Measurements from ENCODE around the gene CDHR1. TPM values are rescaled to one million over a fixed set of nuclear protein-coding genes. Genes with fewer than 3 reads are reported as not detected.

The CDHR1 gene
- total and polyA plus RNA-seq, 2 experiments from 2014 or later: 3.2 to 6.6 TPM

DNA sequence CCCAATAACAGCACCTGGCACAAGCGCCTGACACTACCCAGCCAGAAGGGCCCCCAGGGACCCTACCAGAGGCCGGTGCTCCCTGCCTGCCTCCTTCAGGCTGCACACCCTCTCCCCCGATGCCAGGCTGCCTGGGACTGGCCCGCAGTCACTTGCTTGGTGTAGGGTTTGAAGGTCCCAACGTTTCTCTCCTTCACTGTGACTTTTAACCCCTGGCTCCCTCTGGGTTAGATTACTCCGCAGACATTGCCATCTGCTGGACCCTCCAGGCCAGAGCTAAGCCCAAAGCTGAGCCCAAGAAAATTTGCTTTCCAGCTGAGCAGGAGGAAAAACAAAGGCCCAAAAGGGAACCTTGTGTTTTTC is 6.9 kb downstream of the CDHR1 start:
- H3K36me3 ChIP-seq (ENCODE audit: insufficient read depth): no peaks in the 10 kb centered on the region
- no peaks in the 10 kb centered on the region for H3F3A ChIP-seq (replicated peaks; ENCODE audit: low read depth)
- ATAC-seq (peak; percentile 61), DNase-seq (ENCODE audit: low spot score) (peak; percentile 30)
- TF ChIP-seq, protein P1, sequence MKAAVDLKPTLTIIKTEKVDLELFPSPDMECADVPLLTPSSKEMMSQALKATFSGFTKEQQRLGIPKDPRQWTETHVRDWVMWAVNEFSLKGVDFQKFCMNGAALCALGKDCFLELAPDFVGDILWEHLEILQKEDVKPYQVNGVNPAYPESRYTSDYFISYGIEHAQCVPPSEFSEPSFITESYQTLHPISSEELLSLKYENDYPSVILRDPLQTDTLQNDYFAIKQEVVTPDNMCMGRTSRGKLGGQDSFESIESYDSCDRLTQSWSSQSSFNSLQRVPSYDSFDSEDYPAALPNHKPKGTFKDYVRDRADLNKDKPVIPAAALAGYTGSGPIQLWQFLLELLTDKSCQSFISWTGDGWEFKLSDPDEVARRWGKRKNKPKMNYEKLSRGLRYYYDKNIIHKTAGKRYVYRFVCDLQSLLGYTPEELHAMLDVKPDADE (IDR thresholded peaks at IDR 0.05): no peak
- no peak for TF ChIP-seq EZH2 (IDR thresholded peaks at IDR 0.05; ENCODE audit: low read depth, unreplicated experiment)
- TF ChIP-seq, protein P2, sequence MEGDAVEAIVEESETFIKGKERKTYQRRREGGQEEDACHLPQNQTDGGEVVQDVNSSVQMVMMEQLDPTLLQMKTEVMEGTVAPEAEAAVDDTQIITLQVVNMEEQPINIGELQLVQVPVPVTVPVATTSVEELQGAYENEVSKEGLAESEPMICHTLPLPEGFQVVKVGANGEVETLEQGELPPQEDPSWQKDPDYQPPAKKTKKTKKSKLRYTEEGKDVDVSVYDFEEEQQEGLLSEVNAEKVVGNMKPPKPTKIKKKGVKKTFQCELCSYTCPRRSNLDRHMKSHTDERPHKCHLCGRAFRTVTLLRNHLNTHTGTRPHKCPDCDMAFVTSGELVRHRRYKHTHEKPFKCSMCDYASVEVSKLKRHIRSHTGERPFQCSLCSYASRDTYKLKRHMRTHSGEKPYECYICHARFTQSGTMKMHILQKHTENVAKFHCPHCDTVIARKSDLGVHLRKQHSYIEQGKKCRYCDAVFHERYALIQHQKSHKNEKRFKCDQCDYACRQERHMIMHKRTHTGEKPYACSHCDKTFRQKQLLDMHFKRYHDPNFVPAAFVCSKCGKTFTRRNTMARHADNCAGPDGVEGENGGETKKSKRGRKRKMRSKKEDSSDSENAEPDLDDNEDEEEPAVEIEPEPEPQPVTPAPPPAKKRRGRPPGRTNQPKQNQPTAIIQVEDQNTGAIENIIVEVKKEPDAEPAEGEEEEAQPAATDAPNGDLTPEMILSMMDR (conservative IDR thresholded peaks at IDR 0.05; ENCODE audit: low read depth in 2 of 2): peak; percentile 32 to 49; a peak in 3 of 4 replicates
- TF ChIP-seq, protein P3, sequence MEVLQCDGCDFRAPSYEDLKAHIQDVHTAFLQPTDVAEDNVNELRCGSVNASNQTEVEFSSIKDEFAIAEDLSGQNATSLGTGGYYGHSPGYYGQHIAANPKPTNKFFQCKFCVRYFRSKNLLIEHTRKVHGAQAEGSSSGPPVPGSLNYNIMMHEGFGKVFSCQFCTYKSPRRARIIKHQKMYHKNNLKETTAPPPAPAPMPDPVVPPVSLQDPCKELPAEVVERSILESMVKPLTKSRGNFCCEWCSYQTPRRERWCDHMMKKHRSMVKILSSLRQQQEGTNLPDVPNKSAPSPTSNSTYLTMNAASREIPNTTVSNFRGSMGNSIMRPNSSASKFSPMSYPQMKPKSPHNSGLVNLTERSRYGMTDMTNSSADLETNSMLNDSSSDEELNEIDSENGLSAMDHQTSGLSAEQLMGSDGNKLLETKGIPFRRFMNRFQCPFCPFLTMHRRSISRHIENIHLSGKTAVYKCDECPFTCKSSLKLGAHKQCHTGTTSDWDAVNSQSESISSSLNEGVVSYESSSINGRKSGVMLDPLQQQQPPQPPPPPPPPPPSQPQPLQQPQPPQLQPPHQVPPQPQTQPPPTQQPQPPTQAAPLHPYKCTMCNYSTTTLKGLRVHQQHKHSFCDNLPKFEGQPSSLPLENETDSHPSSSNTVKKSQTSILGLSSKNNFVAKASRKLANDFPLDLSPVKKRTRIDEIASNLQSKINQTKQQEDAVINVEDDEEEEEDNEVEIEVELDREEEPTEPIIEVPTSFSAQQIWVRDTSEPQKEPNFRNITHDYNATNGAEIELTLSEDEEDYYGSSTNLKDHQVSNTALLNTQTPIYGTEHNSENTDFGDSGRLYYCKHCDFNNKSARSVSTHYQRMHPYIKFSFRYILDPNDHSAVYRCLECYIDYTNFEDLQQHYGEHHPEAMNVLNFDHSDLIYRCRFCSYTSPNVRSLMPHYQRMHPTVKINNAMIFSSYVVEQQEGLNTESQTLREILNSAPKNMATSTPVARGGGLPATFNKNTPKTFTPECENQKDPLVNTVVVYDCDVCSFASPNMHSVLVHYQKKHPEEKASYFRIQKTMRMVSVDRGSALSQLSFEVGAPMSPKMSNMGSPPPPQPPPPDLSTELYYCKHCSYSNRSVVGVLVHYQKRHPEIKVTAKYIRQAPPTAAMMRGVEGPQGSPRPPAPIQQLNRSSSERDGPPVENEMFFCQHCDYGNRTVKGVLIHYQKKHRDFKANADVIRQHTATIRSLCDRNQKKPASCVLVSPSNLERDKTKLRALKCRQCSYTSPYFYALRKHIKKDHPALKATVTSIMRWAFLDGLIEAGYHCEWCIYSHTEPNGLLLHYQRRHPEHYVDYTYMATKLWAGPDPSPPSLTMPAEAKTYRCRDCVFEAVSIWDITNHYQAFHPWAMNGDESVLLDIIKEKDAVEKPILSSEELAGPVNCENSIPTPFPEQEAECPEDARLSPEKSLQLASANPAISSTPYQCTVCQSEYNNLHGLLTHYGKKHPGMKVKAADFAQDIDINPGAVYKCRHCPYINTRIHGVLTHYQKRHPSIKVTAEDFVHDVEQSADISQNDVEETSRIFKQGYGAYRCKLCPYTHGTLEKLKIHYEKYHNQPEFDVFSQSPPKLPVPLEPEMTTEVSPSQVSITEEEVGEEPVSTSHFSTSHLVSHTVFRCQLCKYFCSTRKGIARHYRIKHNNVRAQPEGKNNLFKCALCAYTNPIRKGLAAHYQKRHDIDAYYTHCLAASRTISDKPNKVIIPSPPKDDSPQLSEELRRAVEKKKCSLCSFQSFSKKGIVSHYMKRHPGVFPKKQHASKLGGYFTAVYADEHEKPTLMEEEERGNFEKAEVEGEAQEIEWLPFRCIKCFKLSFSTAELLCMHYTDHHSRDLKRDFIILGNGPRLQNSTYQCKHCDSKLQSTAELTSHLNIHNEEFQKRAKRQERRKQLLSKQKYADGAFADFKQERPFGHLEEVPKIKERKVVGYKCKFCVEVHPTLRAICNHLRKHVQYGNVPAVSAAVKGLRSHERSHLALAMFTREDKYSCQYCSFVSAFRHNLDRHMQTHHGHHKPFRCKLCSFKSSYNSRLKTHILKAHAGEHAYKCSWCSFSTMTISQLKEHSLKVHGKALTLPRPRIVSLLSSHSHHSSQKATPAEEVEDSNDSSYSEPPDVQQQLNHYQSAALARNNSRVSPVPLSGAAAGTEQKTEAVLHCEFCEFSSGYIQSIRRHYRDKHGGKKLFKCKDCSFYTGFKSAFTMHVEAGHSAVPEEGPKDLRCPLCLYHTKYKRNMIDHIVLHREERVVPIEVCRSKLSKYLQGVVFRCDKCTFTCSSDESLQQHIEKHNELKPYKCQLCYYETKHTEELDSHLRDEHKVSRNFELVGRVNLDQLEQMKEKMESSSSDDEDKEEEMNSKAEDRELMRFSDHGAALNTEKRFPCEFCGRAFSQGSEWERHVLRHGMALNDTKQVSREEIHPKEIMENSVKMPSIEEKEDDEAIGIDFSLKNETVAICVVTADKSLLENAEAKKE (CRISPR knock-in tag; IDR thresholded peaks at IDR 0.05): no peak
- no peak for TF ChIP-seq EZH2phosphoT487 (IDR thresholded peaks at IDR 0.05; ENCODE audit: unreplicated experiment)
- TF ChIP-seq POLR2AphosphoS5 (IDR thresholded peaks at IDR 0.05; ENCODE audit: low read depth): no peak
- no peaks in the 10 kb centered on the region for H3K4me1 Mint-ChIP-seq
- no peak overlapping the region for H2AFZ ChIP-seq
- peaks cover 11% of the 10 kb centered on the region for H3K27me3 Mint-ChIP-seq (ENCODE audit: insufficient read depth, low read depth, poor library complexity)
- no peak overlapping the region for H3K4me3 Mint-ChIP-seq
- no peaks in the 10 kb centered on the region for H3K9me2 ChIP-seq (ENCODE audit: insufficient read depth)
- no peak overlapping the region for H3K4me2 ChIP-seq
- peaks cover 2% of the 10 kb centered on the region; the same call in 1 of the 2 replicates for H3K27me3 ChIP-seq (ENCODE audit: insufficient read depth)
- no peak overlapping the region for H3K27ac Mint-ChIP-seq
- H4K20me1 ChIP-seq (replicated peaks; ENCODE audit: insufficient read depth): no peaks in the 10 kb centered on the region; the same call in 1 of the 2 replicates
- H3K79me2 ChIP-seq (replicated peaks; ENCODE audit: insufficient read depth): no peaks in the 10 kb centered on the region
- H3K36me3 Mint-ChIP-seq (ENCODE audit: low read depth): no peaks in the 10 kb centered on the region
- no peaks in the 10 kb centered on the region for H3K9me3 Mint-ChIP-seq
- H3K4me1 ChIP-seq (ENCODE audit: insufficient read depth): no peaks in the 10 kb centered on the region
- no peak overlapping the region for H3K4me3 ChIP-seq
- H3K27ac ChIP-seq (ENCODE audit: low read depth): no peak overlapping the region

All from GM23338 (cell line).